A549 (cell line): ENCODE data around the gene ADCY1.
"Not testable (repeated sequence)": the region's sequence is repeated elsewhere in the genome, so short reads cannot be mapped to it uniquely, and the experiment has no call there.

Experiments
- EP300 ChIP-seq, 2 experiments: fragments of >200 bp; sonication (Bioruptor Twin); formaldehyde crosslinking; IDR thresholded peaks; 2 replicates in 1 of 2; 3 replicates in 1 of 2; pipeline ENCODE4 v1.6.1; 2016 to 2017
- HDAC2 ChIP-seq: fragments of 200-600 bp; sonication (generic); IDR thresholded peaks from 2 replicates; pipeline ENCODE4 v1.6.1; 2016
- HOXB5 ChIP-seq: fragments of 250-450 bp; sonication (Bioruptor Pico); IDR thresholded peaks from 2 replicates; pipeline ENCODE4 v1.5.0; 2020; ENCODE audit warnings: mild to moderate bottlenecking, moderate library complexity
- POLR2A ChIP-seq: IDR thresholded peaks from 2 replicates; pipeline ENCODE4 v1.6.1; 2012; ENCODE audit warnings: mild to moderate bottlenecking, low read length
- TF ChIP-seq, protein P1 (sequence below): fragments of 450-650 bp; IDR thresholded peaks from 2 replicates; pipeline ENCODE4 v1.6.1; 2014; ENCODE audit warnings: antibody characterized with exemption
- TF ChIP-seq, protein P2 (sequence below): fragments of 200-600 bp; sonication (generic); IDR thresholded peaks from 2 replicates; pipeline ENCODE4 v1.6.1; 2016; ENCODE audit warnings: antibody characterized with exemption, mild to moderate bottlenecking, moderate library complexity

DNA sequence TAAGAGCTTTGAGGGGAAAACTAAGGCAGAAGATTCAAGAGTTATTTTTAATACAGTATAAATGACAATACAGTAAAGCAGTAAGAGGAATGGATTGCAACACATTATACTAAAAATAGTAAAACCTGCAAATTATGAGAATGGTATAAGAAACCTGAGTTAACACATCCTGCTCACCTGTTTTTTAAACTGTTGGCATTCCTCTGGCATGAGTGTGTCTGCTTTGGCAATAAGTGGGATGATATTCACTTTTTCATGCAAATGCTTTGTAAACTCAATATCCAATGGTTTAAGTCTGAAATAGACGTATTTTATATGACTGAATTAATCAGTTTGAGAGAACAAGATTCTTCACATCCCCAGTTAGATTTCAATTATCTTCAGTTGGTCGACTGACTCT lies 177.2 kb downstream of the ADCY1 start:
- not testable (repeated sequence) for TF ChIP-seq HOXB5; POLR2A; EP300 (IDR thresholded peaks at IDR 0.05); HDAC2
- TF ChIP-seq, protein P1, sequence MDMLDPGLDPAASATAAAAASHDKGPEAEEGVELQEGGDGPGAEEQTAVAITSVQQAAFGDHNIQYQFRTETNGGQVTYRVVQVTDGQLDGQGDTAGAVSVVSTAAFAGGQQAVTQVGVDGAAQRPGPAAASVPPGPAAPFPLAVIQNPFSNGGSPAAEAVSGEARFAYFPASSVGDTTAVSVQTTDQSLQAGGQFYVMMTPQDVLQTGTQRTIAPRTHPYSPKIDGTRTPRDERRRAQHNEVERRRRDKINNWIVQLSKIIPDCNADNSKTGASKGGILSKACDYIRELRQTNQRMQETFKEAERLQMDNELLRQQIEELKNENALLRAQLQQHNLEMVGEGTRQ: not testable (repeated sequence)
- TF ChIP-seq, protein P2, sequence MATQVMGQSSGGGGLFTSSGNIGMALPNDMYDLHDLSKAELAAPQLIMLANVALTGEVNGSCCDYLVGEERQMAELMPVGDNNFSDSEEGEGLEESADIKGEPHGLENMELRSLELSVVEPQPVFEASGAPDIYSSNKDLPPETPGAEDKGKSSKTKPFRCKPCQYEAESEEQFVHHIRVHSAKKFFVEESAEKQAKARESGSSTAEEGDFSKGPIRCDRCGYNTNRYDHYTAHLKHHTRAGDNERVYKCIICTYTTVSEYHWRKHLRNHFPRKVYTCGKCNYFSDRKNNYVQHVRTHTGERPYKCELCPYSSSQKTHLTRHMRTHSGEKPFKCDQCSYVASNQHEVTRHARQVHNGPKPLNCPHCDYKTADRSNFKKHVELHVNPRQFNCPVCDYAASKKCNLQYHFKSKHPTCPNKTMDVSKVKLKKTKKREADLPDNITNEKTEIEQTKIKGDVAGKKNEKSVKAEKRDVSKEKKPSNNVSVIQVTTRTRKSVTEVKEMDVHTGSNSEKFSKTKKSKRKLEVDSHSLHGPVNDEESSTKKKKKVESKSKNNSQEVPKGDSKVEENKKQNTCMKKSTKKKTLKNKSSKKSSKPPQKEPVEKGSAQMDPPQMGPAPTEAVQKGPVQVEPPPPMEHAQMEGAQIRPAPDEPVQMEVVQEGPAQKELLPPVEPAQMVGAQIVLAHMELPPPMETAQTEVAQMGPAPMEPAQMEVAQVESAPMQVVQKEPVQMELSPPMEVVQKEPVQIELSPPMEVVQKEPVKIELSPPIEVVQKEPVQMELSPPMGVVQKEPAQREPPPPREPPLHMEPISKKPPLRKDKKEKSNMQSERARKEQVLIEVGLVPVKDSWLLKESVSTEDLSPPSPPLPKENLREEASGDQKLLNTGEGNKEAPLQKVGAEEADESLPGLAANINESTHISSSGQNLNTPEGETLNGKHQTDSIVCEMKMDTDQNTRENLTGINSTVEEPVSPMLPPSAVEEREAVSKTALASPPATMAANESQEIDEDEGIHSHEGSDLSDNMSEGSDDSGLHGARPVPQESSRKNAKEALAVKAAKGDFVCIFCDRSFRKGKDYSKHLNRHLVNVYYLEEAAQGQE: not testable (repeated sequence)
